Neural progenitor cell (in vitro differentiated cells): ENCODE measurements around the gene ASGR1.

Source experiments
- CTCF ChIP-seq: fragments of 200-600 bp; sonication (generic); IDR thresholded peaks from 2 replicates; pipeline ENCODE4 v1.5.1; 2017; ENCODE audit warnings: antibody characterized with exemption, mild to moderate bottlenecking
- EZH2 ChIP-seq: fragments of 200-600 bp; sonication (generic); IDR thresholded peaks from 2 replicates; pipeline ENCODE4 v1.6.1; 2017; ENCODE audit warnings: antibody characterized with exemption, mild to moderate bottlenecking, moderate library complexity
- EZH2phosphoT487 ChIP-seq: fragments of 200-600 bp; sonication (generic); IDR thresholded peaks from 2 replicates; pipeline ENCODE4 v1.6.1; 2017; ENCODE audit warnings: antibody characterized with exemption

GRCh38 chr17:7137171-7137943 is 41.8 kb downstream of the ASGR1 start:
- TF ChIP-seq EZH2 = no peak
- TF ChIP-seq CTCF = no peak
- TF ChIP-seq EZH2phosphoT487 = no peak
